Measurements from ENCODE around the gene ARHGAP6.

ARHGAP6 gene

DNA sequence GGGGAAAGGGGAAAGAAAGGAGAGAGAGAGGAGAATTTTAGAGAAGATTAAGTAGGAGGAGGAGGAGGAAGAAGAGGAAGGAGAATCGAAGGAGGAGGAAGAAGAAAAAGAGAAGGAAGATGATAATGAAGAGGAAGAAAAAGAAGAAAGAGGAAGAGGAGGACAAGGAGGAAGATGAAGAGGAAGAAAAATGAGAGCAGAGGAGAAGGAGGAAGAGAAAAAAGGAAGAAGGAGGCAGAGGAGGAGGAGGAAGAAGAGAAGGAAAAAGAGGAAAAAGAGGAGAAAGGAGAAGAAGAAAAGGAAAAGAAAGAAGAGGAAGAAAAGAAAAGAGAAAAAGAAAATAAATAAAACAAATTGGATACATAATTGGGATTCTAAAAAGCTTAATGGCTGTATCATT is 181.4 kb downstream of the ARHGAP6 start:
- Histone ChIP-seq H3K4me3 (no peak overlapping the region), H3K27ac (no peak overlapping the region)
- TF ChIP-seq, protein P1, sequence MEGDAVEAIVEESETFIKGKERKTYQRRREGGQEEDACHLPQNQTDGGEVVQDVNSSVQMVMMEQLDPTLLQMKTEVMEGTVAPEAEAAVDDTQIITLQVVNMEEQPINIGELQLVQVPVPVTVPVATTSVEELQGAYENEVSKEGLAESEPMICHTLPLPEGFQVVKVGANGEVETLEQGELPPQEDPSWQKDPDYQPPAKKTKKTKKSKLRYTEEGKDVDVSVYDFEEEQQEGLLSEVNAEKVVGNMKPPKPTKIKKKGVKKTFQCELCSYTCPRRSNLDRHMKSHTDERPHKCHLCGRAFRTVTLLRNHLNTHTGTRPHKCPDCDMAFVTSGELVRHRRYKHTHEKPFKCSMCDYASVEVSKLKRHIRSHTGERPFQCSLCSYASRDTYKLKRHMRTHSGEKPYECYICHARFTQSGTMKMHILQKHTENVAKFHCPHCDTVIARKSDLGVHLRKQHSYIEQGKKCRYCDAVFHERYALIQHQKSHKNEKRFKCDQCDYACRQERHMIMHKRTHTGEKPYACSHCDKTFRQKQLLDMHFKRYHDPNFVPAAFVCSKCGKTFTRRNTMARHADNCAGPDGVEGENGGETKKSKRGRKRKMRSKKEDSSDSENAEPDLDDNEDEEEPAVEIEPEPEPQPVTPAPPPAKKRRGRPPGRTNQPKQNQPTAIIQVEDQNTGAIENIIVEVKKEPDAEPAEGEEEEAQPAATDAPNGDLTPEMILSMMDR (IDR thresholded peaks at IDR 0.05), result no peak
- no peak for DNase-seq (ENCODE audit: low spot score)

DNA sequence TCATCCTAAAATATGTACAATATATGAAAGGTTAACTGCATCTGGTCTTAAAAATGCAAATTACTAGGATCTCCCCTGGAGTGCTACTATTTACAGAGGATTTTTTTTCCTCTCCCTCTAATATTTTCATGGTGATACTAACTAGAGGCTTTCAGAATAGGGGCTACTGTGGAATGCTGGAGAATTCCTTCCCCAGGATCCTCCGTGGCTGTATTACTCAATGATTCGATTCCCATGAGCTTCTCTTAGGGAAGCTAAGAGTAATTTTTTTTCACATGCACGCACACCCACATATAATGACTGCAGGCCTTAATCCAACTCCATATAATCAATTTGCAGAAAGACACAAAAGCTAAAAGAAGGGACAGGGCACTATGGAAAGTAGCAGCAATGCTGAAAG is 184.7 kb downstream of the ARHGAP6 start:
- TF ChIP-seq, protein P1 (IDR thresholded peaks at IDR 0.05), result no peak
- no peak for DNase-seq (ENCODE audit: low spot score)
- no peak overlapping the region for H3K27ac ChIP-seq
- no peak overlapping the region for H3K4me3 ChIP-seq

DNA sequence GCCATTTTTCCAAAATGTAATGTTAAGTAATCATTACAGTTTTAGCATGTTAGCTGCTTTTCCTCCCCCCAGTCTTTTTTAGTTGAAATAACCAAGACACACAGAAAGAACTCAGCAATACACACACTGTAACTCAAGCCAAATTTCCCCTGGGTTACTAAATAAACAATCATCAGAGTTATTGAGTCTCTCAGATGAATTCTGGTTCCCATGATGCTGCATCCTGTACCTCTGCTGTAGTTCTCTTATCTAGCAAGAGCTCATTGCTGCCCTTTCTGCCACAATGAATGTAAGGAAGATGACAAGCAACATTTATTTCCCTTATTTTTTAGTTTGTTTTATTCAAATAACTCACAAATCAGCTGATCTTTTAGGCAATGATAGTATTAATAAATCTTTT is 185.1 kb downstream of the ARHGAP6 start:
- TF ChIP-seq, protein P1 (IDR thresholded peaks at IDR 0.05), result no peak
- H3K27ac ChIP-seq, result no peak overlapping the region
- H3K4me3 ChIP-seq, result no peak overlapping the region
- no peak for DNase-seq (ENCODE audit: low spot score)

DNA sequence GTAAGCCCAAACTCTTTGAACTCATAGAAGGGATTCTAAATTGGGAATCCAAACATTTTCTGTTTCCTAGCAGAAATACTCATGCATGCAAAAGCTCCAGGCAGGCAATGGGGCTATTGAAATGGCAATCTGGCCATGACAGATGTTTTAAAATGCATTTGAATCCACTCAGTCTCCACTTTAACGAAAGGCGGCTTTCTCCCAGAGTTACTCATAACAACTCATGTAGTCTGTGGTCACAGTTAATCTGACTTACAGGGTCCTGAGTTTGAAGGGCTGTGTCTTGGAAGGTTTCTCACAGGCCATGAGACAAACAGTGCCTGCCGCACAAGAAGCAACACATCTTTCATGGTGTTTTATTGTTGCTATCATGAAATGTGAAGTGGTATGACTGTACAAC is 186.8 kb downstream of the ARHGAP6 start:
- no peak overlapping the region for H3K27ac ChIP-seq

DNA sequence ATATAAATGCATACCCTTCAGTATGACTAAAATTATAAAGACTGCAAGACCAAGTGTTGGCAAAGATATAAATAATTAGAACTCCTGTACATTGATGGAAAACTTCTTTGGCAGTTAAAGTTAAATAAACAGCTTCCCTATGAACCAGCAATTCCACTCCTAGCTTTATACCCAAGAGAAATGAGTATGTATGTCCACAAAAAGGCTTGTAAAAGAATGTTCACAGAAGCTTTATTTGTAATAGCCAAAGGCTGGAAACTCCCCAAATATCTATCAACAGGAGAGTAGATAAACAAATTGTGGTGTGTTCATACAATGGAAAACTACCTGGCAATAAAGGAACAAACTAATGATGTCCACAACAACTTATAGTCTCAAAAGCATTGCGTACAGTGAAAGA is 187.7 kb downstream of the ARHGAP6 start:
- Histone ChIP-seq H3K4me3 (no peak overlapping the region), H3K27ac (no peak overlapping the region)
- no peak for DNase-seq (ENCODE audit: low spot score)
- TF ChIP-seq, protein P1 (IDR thresholded peaks at IDR 0.05), result no peak

More for the DNA sequence above, 186.8 kb downstream of the ARHGAP6 start:
- TF ChIP-seq, protein P1 (IDR thresholded peaks at IDR 0.05), result no peak
- no peak for DNase-seq (ENCODE audit: low spot score)
- no peak overlapping the region for H3K4me3 ChIP-seq

DNA sequence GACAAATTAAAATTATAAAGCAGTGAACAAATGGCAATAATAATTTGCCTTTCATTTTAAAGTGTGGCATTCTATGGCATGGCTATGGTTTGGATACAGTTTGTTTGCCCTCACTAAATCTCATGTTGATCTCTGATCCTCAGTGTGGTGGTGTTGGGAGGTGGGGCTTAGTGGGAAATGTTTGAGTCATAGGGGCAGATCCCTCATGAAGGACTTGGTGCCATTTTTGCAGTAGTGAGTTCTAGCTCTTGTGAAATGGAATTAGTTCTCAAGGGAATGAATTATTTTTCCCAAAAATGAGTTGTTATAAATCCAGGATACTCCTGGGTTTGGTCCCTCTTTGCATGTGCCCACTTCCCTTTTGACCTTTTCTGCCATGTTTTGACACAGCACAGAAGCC is 191.1 kb downstream of the ARHGAP6 start:
- H3K4me3 ChIP-seq, result no peak overlapping the region
- H3K27ac ChIP-seq, result peak overlapping the region in 1 of 2 donors; percentile 12
- TF ChIP-seq, protein P1 (IDR thresholded peaks at IDR 0.05), result no peak
- no peak for DNase-seq (ENCODE audit: low spot score)

DNA sequence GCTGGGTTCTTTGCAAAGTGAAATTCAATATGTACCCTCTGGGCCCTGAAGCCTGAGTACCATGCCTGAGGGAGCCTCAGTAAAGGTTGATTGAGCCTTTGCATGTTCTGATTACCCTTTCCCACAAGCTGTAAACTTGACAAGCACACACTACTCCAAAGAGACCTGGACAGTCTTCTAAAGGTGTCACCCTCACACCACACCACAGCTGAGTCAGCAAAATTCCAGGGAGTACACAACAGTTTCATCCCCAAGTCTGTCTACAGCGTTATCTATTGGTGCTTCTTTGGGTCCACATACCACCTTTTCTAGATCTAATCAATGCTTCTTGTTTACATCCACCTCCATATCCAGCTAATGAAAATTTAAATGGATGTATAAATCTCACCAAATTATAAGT is 191.7 kb downstream of the ARHGAP6 start:
- H3K4me3 ChIP-seq, result no peak overlapping the region
- peak overlapping the region in 1 of 2 donors; percentile 12 for H3K27ac ChIP-seq
- DNase-seq (ENCODE audit: low spot score), result no peak
- TF ChIP-seq, protein P1 (IDR thresholded peaks at IDR 0.05), result no peak
